GM21390 (cell line): ENCODE data around the gene B4GALT1.
A peak's percentile ranks its signal among the peaks of the same experiment; 100 is the strongest.
"Not testable (repeated sequence)": the region's sequence is repeated elsewhere in the genome, so short reads cannot be mapped to it uniquely, and the experiment has no call there.

Experiments
- ATAC-seq: cut with Tn5 transposase; IDR thresholded peaks from one replicate; pipeline ENCODE4 v1.9.1; 2021; ENCODE audit not compliant: unreplicated experiment

The B4GALT1 gene

GRCh38 chr9:33185406-33185805, 18.3 kb upstream of the B4GALT1 start:
- no peak for ATAC-seq

- ATAC-seq = no peak
Observed at GRCh38 chr9:33184963-33185362, 17.8 kb upstream of the B4GALT1 start.

DNA sequence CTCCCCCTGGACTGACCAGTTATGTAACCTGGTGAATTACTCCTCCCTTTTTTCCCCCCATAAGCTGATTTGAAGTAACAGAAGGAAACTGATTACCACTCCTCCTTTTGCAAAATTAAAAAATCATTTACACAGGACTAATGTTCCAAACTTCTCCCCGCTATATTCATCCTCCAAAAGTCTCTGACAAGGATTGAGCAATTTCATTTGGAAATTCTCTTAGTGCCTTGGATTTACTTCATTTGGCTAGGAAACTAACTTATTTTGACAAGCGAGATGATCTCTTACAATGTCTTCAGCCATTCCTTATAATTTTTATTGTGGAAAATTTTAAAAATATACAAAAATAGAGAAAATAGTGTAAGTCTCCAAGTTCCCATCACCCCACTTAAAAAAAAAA, 15.4 kb upstream of the B4GALT1 start:
- ATAC-seq = no peak

GRCh38 chr9:33180526-33181184, 13.5 kb upstream of the B4GALT1 start:
- ATAC-seq = no peak

- ATAC-seq = no peak
Observed at GRCh38 chr9:33178972-33179697, 12.0 kb upstream of the B4GALT1 start.

- peak; percentile 76 for ATAC-seq
Observed at GRCh38 chr9:33177639-33178038, 10.5 kb upstream of the B4GALT1 start.

- no peak for ATAC-seq
Observed at GRCh38 chr9:33177086-33177485, 9.9 kb upstream of the B4GALT1 start.

DNA sequence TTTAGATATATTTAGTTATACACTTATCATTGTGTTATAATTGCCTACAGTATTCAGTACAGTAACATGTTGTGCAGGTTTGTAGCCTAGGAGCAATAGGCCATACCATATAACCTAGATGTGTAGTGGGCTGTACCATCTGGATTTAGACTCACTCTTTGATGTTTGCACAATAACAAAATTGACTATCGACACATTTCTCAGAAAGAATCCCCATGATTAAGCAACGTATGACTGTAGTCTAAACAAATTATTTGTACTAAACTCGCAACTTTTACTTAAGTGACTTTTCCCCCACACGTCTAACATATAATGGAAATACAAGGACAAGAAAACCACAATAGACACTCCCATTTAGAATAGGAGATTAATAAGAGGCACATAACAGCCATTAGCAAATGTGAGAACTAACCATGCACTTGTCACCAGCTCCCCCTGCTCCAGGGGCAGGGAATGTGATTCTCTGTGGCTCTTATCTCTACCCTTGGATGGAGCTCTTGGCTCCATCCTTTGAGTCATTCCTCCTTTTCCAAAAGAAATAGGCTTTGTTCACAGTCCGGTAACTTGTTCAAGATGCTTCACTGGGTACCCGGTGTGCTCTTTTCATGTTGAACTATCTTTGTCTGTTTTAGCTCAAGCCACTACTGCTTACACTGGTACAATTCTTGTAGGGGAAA, 8.7 kb upstream of the B4GALT1 start:
- ATAC-seq = no peak

DNA sequence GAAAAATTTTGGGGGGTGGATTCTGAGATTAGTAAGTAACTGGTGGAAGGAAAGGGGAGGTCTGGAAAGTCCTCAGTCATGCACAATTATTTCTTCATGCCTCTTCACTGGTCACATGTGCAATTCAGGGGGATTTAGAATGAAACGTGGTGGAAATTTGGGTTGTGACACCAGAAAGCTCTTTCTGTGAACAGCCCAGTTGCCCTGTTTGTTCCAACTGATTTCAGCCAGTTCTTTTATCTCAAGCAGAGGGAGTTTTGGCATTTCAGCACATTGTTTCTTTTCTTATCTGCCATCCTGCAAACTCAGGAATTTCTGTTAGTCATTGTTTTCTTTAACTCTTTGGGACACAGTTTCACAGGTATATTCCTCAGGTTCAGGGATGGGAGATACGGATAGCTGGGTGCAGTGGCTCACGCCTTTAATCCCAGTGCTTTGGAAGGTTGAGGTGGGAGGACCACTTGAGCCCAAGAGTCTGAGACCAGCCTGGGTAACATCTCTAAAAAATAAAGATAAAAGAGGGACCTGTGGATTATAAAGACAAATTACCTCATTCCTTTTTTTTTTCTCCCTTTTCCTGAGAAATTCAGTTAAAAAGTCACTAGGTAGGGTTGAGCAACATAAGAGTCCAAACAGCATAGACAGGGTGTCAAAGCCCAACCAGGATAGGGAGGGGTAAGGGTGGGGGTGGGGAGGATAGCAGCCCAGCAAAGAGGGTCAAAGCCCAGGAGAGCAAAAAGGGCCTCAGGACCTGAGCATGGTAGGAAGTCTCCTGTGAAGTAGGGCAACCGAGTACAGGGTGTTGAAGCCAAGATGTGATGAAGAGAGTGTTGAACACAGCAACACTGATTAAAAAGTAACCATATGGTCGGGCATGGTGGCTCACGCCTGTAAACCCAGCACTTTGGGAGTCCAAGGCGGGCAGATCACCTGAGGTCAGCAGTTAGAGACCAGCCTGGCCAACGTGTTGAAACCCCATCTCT, 5.4 kb upstream of the B4GALT1 start:
- ATAC-seq = no peak

DNA sequence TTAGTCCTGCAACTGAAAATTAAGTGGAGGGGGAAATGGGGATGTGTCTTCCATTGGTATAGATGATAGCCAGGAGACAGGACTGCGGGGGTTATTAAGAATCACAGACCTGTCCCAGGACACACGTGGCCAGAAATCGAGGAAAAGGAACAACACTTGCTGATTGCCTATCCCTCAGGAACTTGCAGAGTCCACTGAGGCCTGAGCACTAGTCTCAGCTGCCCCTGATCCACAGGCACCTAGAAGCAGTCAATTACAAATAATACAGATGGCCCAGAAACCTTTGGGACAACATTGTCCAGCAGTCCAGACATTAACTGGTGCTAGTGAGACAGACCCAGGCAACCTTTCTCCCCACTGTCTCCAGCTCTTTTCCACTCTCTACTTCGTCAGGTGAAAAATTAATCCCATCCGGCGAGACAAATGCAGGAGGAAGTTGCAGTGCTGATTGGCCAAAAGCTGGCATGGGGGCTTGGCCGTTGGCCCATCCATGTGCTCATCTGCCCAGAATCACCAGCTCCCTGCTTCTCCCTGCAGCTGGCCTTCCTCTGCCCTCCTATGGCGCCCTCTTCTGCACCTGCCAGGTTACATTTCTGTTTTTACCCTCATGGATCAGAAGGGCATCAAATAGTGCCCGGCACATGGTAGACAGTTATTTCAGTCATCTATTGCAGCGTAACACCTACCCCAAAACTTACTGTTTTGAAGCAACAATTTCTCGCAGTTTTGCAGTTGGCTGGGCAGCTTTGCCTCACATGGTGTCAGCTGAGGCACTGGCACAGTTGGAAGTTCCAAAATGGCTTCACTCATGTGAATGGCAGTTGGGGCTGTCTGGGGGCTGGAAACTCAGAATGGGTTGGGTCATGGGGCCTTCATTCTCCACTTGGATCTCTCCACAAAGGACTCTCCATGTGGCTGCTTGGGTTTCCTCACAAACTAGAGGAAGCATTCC, 3.6 kb upstream of the B4GALT1 start:
- ATAC-seq = no peak

DNA sequence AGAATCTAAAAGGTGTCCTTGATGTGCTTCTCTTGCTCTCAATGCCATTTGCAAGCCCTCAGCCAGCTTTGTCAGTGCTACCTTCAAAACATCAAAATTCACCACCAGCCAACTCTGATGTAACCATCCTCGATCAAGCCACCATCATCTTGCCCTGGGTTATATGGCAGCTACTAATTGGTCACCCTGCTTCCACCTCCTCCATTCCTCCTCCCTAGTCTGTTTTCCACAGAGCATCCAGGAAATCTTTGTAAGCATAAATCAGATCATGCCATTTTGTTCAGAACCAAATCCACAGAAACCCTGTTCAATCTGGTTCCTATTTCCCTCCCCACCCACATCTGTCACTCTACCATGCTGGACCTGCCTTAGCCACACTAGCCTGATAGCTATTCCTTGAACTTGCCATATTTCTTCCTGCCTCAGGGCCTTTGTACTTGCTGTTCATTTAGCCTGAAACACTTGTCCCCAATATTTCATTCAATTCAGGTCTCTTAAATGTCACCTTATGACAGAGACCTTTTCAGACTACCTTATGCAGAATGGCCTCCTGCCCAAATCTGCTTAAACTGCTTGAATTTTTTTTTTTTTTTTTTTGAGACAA, 1.9 kb upstream of the B4GALT1 start:
- ATAC-seq = no peak

- ATAC-seq = no peak
Observed at GRCh38 chr9:33167972-33168461, 881 bp upstream of the B4GALT1 start.

DNA sequence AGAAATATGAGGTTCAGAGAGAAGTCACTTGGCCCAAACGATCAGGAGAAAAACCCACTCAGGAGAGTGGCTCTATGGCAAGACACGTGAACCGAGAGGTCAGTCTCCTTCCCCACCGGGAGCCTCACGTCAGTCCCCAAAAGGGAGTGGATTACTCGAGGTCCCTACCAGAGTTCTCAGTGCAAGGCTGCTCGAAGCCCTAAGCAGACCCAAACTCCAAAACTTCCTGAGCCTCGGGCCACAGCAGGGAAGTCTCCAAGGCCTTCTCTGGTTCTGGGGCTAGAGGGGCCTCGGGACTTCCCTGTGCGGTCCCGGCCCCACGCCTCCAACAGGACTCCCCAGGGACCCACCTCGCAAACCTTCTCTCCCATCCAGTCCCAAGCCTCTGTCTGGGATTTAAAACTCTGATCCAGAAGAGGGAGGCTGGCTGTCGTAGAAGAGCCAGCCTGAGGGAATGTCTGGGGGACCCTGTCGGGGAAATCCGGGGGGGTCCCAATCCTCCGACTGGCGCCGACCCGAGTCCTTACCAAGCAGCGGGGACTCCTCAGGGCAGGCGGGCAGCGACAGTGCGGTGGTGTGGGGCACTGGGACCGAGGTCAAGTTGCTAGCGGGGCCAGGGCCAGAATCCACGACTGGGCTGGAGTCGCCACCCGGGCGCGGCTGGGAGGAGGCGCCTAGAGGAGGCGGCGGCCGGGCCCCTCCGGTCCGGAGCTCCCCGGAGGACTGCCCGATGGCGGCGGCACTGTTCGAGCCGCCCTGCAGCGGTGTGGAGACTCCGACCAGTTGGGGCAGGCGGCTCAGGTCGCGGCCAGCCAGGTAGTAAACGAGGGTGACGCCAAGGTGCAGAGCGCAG, 679 bp downstream of the B4GALT1 start:
- ATAC-seq = peak; percentile 2

- peak; percentile 13 for ATAC-seq
Observed at GRCh38 chr9:33165263-33166151, 1.6 kb downstream of the B4GALT1 start.

- not testable (repeated sequence) for ATAC-seq
Observed at GRCh38 chr9:33164921-33165262, 2.2 kb downstream of the B4GALT1 start.

- ATAC-seq = peak; percentile 17
Observed at GRCh38 chr9:33164138-33164809, 2.9 kb downstream of the B4GALT1 start.
